ENCODE results near the gene THTPA.

GRCh38 chr14:23538050-23538718 lies 17.9 kb upstream of the THTPA start:
- TF ChIP-seq REST (IDR thresholded peaks at IDR 0.05; ENCODE audit: insufficient read depth in 1 of 2, low read depth in 2 of 2, low read length in 2 of 2) (no peak), POLR2AphosphoS5 (IDR thresholded peaks at IDR 0.05; ENCODE audit: low read depth, low read length) (no peak)

Measured in PFSK-1 (cell line).